ENCODE measurements around the gene MUC5B.

MUC5B gene

DNA sequence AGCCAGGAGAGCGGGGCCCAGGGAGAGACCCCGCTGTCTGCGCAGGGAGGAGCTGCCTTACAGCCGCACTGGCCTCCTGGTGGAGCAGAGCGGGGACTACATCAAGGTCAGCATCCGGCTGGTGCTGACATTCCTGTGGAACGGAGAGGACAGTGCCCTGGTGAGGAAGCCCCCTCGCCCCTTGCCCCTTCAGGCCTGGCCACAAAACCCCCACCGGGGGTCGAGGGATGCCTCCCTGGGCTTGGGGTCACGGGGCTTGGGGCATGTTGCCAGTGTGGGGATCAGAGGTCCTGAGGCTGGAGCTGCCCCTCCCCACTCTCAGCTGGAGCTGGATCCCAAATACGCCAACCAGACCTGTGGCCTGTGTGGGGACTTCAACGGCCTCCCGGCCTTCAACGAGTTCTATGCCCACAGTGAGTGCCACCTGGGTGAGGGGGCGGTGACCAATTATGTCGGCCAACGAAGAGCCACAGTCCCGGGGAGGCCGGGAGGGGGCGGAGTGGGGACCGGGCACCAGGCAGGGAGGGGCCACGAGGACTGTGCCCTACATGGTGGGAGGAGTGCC, 4.2 kb downstream of the MUC5B start:
- no peak overlapping the region for H3K9ac ChIP-seq (ENCODE audit: low read depth, low read length)
- no peaks in the 10 kb centered on the region for H3K4me1 ChIP-seq (ENCODE audit: control insufficient read depth, insufficient read depth, low read length)
- no peaks in the 10 kb centered on the region for H3K36me3 ChIP-seq (ENCODE audit: insufficient read depth, low read length)
- no peaks in the 10 kb centered on the region for H3K9me3 ChIP-seq (replicated peaks; ENCODE audit: low read length)
- H3K4me3 ChIP-seq (ENCODE audit: low read length) = no peak overlapping the region
- H3K4me2 ChIP-seq (ENCODE audit: low read length) = no peak overlapping the region
- peaks cover 17% of the 10 kb centered on the region for H3K27me3 ChIP-seq (ENCODE audit: control insufficient read depth, insufficient read depth, low read length)

DNA sequence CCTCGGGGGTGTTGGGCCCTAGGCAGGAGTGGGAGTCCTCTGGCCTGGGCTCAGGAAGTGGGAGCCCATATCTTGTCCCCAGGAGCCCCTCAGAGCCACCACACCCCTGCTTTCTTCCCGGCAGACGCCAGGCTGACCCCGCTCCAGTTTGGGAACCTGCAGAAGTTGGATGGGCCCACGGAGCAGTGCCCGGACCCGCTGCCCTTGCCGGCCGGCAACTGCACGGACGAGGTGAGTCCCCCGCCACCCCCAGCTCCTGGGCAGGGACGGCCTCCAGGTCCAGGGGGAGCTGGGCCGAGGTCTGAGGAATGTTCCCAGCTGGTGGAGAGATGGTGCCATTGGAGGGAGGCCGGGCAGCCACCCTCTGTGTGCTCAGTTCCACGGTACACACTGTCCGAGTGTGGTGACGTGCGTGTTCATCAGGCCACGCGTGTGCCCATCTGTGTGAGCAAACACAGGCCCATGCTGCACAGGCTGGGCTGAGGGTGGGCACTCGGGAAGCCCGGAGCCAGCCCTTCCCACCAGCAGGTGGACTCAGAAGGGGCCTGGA, 4.8 kb downstream of the MUC5B start:
- Histone ChIP-seq H3K9ac (ENCODE audit: low read depth, low read length) (no peak overlapping the region), H3K27me3 (ENCODE audit: control insufficient read depth, insufficient read depth, low read length) (peaks cover 12% of the 10 kb centered on the region), H3K4me1 (ENCODE audit: control insufficient read depth, insufficient read depth, low read length) (no peaks in the 10 kb centered on the region), H3K9me3 (replicated peaks; ENCODE audit: low read length) (no peaks in the 10 kb centered on the region), H3K36me3 (ENCODE audit: insufficient read depth, low read length) (no peaks in the 10 kb centered on the region), H3K4me3 (ENCODE audit: low read length) (no peak overlapping the region), H3K4me2 (ENCODE audit: low read length) (no peak overlapping the region)

DNA sequence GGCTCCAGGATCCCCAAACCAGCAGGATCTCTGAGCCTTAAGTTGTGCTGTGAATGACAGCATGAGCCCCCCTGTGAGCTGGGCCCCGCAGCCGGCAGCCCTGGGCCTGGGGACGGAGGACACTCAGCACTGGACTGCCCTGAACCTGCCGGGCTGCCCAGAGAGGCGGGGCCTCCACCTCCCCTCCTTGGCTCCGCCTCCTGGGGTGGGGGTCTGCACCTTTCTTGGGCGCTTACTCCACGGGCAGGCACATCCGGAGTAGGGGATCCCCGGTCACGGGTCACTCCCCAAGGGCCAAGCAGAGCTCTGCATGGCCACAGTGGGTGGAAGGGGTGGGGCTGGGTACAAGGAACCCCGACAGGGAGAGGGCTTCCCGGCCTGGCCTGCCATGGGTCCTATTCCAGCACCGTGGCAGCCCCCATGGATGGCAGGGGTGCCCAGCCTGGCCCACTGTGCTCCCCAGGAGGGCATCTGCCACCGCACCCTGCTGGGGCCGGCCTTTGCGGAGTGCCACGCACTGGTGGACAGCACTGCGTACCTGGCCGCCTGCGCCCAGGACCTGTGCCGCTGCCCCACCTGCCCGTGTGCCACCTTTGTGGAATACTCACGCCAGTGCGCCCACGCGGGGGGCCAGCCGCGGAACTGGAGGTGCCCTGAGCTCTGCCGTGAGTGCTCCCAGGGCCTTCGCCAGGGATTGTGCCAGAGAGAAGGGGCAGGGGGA, 5.4 kb downstream of the MUC5B start:
- Histone ChIP-seq H3K4me3 (ENCODE audit: low read length) (no peak overlapping the region), H3K27me3 (ENCODE audit: control insufficient read depth, insufficient read depth, low read length) (peaks cover 11% of the 10 kb centered on the region)

DNA sequence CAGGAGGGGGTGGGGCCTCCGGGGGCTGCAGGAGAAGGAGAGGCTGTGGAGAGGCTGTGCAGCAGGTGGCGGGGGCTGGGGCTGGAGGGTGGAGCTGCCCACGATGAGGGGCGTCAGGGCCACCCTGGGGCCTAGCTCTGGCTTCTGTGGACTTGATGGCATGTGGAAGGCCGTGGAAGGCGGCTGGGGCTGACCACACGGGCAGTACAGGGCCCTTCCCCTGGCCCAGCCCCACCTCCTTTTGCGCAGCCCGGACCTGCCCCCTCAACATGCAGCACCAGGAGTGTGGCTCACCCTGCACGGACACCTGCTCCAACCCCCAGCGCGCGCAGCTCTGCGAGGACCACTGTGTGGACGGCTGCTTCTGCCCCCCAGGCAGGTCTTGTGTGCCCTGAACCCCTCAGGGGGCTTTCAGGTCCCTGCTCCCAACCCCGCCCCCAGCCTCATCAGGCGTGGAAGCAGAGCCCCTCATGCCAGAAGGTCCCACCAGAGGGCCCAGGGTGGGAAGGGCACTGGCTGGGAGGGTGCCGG, 6.1 kb downstream of the MUC5B start:
- Histone ChIP-seq H3K9me3 (replicated peaks; ENCODE audit: low read length) (no peaks in the 10 kb centered on the region), H3K36me3 (ENCODE audit: insufficient read depth, low read length) (no peaks in the 10 kb centered on the region), H3K4me2 (ENCODE audit: low read length) (no peak overlapping the region), H3K4me1 (ENCODE audit: control insufficient read depth, insufficient read depth, low read length) (no peaks in the 10 kb centered on the region), H3K27me3 (ENCODE audit: control insufficient read depth, insufficient read depth, low read length) (peaks cover 11% of the 10 kb centered on the region), H3K4me3 (ENCODE audit: low read length) (no peak overlapping the region), H3K9ac (ENCODE audit: low read depth, low read length) (no peak overlapping the region)

More for the DNA sequence above, 5.4 kb downstream of the MUC5B start:
- Histone ChIP-seq H3K9me3 (replicated peaks; ENCODE audit: low read length) (no peaks in the 10 kb centered on the region), H3K9ac (ENCODE audit: low read depth, low read length) (no peak overlapping the region), H3K4me1 (ENCODE audit: control insufficient read depth, insufficient read depth, low read length) (no peaks in the 10 kb centered on the region), H3K36me3 (ENCODE audit: insufficient read depth, low read length) (no peaks in the 10 kb centered on the region), H3K4me2 (ENCODE audit: low read length) (no peak overlapping the region)

DNA sequence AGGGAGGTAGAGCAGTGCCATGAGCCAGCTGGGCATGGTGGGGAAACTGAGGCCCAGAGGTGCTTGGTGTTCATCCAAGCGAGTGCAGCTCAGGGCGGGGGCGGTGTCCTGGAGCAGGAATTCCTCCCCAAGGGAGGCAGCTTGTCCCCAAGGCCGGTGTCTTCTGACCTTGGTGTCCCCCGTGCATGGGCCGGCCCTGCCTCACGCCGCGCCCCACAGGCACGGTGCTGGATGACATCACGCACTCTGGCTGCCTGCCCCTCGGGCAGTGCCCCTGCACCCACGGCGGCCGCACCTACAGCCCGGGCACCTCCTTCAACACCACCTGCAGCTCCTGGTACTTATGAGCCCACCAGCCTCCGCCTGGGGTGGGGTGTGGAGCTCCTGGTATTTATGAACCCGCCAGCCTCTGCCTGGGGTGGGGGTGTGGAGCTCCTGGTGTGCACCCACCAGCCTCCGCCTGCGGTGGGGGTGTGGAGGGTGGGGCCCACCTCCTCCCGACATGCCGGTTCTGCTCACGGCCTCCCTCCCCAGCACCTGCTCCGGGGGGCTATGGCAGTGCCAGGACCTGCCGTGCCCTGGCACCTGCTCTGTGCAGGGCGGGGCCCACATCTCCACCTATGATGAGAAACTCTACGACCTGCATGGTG, 6.7 kb downstream of the MUC5B start:
- H3K27me3 ChIP-seq (ENCODE audit: control insufficient read depth, insufficient read depth, low read length) = peaks cover 10% of the 10 kb centered on the region
- H3K4me3 ChIP-seq (ENCODE audit: low read length) = no peak overlapping the region
- no peaks in the 10 kb centered on the region for H3K4me1 ChIP-seq (ENCODE audit: control insufficient read depth, insufficient read depth, low read length)
- H3K9me3 ChIP-seq (replicated peaks; ENCODE audit: low read length) = no peaks in the 10 kb centered on the region
- H3K36me3 ChIP-seq (ENCODE audit: insufficient read depth, low read length) = no peaks in the 10 kb centered on the region
- no peak overlapping the region for H3K9ac ChIP-seq (ENCODE audit: low read depth, low read length)
- H3K4me2 ChIP-seq (ENCODE audit: low read length) = no peak overlapping the region

DNA sequence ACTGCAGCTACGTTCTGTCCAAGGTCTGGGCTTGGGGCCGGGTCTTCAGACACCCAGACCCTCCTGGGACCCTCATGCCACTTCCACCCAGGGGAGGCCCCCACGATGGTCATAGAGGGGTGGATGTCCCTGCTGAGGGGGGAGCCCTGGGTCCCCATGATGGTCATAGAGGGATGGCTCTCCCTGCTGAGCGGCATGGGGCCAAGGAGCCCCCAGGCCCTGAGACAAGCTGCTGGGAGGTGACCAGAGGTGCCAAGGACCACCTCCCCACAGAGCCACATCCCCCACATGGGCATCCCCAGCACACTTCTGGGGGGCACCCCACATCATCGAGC, 7.2 kb downstream of the MUC5B start:
- H3K9me3 ChIP-seq (replicated peaks; ENCODE audit: low read length) = no peaks in the 10 kb centered on the region
- H3K9ac ChIP-seq (ENCODE audit: low read depth, low read length) = no peak overlapping the region
- H3K36me3 ChIP-seq (ENCODE audit: insufficient read depth, low read length) = no peaks in the 10 kb centered on the region
- H3K27me3 ChIP-seq (ENCODE audit: control insufficient read depth, insufficient read depth, low read length) = peaks cover 5% of the 10 kb centered on the region
- no peaks in the 10 kb centered on the region for H3K4me1 ChIP-seq (ENCODE audit: control insufficient read depth, insufficient read depth, low read length)
- H3K4me3 ChIP-seq (ENCODE audit: low read length) = no peak overlapping the region
- no peak overlapping the region for H3K4me2 ChIP-seq (ENCODE audit: low read length)

DNA sequence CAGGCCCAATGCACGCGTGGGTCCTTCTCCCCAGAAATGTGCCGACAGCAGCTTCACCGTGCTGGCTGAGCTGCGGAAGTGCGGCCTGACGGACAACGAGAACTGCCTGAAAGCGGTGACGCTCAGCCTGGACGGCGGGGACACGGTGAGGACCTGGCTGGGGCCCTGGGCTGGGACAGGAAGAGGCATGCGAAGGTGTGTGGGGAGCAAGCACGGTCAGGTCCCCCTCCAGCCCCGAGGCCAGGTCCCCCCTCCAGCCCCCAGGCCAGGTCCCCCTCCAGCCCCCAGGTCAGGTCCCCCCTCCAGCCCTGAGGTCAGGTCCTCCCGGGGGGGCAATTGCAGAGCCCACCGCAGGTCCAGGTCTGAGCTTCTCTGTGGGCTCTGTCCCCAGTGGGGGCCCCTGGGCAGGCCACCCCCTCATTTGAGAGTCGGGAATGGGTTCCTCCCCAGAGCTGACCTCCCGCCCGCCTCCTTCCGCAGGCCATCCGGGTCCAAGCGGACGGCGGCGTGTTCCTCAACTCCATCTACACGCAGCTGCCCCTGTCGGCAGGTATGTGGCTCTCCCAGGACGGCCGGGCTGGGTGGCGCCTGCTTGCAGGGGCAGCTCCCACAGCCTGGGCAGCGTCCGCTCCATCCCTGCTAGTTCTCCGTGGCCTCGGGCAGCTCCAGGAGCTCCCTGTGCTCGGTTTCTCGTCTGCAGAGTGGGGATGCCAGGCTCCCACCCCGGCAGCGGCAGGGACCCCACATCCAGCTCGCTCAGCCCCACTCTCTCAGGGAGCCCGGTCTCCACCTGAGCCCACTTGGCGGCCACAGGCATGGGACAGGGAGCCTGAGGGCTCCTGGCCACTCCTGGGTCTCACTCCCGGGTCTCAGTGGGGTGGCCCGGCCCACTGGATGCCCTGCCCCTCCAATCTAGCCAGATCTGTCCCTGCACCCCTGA, 7.9 kb downstream of the MUC5B start:
- Histone ChIP-seq H3K9ac (ENCODE audit: low read depth, low read length) (no peak overlapping the region), H3K4me3 (ENCODE audit: low read length) (no peak overlapping the region), H3K36me3 (ENCODE audit: insufficient read depth, low read length) (no peaks in the 10 kb centered on the region), H3K4me2 (ENCODE audit: low read length) (no peak overlapping the region), H3K4me1 (ENCODE audit: control insufficient read depth, insufficient read depth, low read length) (no peaks in the 10 kb centered on the region), H3K27me3 (ENCODE audit: control insufficient read depth, insufficient read depth, low read length) (peaks cover 4% of the 10 kb centered on the region), H3K9me3 (replicated peaks; ENCODE audit: low read length) (no peaks in the 10 kb centered on the region)

DNA sequence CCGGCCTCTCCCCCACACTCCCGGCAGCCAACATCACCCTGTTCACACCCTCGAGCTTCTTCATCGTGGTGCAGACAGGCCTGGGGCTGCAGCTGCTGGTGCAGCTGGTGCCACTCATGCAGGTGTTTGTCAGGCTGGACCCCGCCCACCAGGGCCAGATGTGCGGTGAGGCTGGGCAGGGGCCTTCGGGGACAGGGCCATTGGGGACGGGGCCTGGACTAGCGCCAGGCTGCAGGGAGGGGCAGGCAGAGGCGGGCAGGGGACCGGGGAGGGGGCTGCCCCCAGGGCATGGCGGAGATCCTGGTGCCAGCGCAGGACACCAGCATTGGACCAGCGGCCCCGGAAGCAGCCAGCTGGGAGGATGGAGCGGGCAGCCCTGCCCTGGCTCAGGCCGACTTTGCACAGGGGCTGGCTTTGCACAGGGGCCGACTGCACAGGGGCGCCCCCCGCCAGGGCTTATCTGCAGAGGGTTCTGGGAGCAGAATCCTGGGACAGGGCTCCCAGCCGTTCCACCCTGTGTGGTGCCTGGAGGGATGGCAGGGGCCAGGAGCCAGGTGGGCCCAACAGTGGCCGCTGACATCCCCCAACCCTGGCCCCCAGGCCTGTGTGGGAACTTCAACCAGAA, 8.6 kb downstream of the MUC5B start:
- Histone ChIP-seq H3K36me3 (ENCODE audit: insufficient read depth, low read length) (no peaks in the 10 kb centered on the region), H3K27me3 (ENCODE audit: control insufficient read depth, insufficient read depth, low read length) (peaks cover 2% of the 10 kb centered on the region), H3K4me2 (ENCODE audit: low read length) (no peak overlapping the region), H3K4me3 (ENCODE audit: low read length) (no peak overlapping the region), H3K9me3 (replicated peaks; ENCODE audit: low read length) (no peaks in the 10 kb centered on the region), H3K9ac (ENCODE audit: low read depth, low read length) (no peak overlapping the region), H3K4me1 (ENCODE audit: control insufficient read depth, insufficient read depth, low read length) (no peaks in the 10 kb centered on the region)

DNA sequence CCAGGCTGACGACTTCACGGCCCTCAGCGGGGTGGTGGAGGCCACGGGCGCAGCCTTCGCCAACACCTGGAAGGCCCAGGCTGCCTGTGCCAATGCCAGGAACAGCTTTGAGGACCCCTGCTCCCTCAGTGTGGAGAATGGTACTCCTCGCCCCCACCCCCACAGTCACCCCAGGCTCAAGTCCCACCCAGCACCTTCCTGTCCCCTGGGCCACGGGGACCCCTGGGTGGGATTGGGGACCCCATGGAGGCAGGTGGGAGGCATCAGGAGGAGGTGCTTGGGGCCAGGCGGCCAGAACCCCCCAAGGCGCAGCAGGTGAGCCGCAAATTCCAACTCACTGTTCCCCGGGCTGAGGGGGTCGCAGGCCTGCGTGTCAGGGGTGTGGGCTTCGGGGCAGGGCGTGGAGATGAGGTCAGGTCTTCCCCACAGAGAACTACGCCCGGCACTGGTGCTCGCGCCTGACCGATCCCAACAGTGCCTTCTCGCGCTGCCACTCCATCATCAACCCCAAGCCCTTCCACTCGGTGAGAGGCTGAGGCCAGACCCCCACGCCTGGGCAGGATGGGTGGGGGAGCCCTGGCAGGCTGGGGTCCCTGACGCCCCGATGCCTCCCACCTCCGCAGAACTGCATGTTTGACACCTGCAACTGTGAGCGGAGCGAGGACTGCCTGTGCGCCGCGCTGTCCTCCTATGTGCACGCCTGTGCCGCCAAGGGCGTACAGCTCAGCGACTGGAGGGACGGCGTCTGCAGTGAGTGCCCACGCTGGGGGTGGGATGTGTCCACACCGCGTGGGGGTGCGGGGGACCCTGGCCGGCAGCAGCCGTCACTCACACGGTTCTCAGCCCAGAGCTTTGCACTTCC, 9.4 kb downstream of the MUC5B start:
- H3K4me2 ChIP-seq (ENCODE audit: low read length) = no peak overlapping the region
- no peaks in the 10 kb centered on the region for H3K9me3 ChIP-seq (replicated peaks; ENCODE audit: low read length)
- H3K27me3 ChIP-seq (ENCODE audit: control insufficient read depth, insufficient read depth, low read length) = peaks cover 3% of the 10 kb centered on the region
- no peak overlapping the region for H3K4me3 ChIP-seq (ENCODE audit: low read length)
- H3K9ac ChIP-seq (ENCODE audit: low read depth, low read length) = no peak overlapping the region
- no peaks in the 10 kb centered on the region for H3K36me3 ChIP-seq (ENCODE audit: insufficient read depth, low read length)
- no peaks in the 10 kb centered on the region for H3K4me1 ChIP-seq (ENCODE audit: control insufficient read depth, insufficient read depth, low read length)

DNA sequence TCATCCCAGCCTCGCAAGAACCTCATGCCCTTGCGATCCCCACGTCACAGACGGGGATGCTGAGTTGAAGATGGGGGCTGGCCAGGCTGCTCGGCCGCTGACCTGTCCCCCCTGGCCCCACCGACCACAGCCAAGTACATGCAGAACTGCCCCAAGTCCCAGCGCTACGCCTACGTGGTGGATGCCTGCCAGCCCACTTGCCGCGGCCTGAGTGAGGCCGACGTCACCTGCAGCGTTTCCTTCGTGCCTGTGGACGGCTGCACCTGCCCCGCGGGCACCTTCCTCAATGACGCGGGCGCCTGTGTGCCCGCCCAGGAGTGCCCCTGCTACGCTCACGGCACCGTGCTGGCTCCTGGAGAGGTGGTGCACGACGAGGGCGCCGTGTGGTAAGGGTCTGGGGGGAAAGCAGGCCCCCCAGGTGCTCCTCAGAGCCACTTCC, 10.0 kb downstream of the MUC5B start:
- H3K9ac ChIP-seq (ENCODE audit: low read depth, low read length) = no peak overlapping the region
- no peaks in the 10 kb centered on the region for H3K9me3 ChIP-seq (replicated peaks; ENCODE audit: low read length)
- no peak overlapping the region for H3K4me2 ChIP-seq (ENCODE audit: low read length)
- no peaks in the 10 kb centered on the region for H3K4me1 ChIP-seq (ENCODE audit: control insufficient read depth, insufficient read depth, low read length)
- no peaks in the 10 kb centered on the region for H3K36me3 ChIP-seq (ENCODE audit: insufficient read depth, low read length)
- no peak overlapping the region for H3K4me3 ChIP-seq (ENCODE audit: low read length)
- H3K27me3 ChIP-seq (ENCODE audit: control insufficient read depth, insufficient read depth, low read length) = peaks cover 3% of the 10 kb centered on the region

Data from skeletal muscle satellite cell (primary cell).